ENCODE results near the gene MMP21.

DNA sequence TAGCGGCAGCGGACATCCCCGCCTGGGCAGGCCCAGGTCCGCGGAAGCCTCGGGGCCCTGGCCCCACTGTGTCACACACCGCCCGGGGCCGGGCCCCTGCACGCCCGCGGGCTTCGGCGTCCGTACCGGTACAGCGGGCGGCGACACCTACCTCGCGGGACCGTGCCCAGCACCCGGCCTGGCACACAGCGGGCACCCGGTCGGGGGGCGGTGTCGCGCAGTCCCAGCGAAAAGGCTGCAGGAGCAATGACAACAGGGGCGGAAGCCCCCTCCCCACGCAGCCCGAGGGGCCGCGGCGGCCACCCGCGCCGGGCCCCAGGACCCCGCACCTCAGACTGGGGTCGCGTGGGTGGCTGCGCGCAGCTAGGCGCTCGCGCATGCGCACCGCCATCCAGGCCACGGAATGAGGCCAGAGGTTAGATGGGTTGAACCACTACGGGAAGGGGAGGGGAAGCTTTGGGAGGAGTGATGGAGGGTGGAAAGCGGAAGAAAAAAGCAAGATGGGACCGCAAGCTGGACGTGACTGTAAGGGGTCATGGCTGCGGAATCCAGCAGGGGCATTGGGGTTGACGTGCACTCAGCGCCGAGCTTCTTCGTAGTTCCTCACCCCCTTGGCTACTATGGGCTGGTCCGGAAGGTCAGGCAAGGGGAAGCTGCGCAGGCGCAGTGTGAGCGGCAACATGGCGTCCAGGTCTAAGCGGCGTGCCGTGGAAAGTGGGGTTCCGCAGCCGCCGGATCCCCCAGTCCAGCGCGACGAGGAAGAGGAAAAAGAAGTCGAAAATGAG, 47.4 kb upstream of the MMP21 start, which contains the start of the genes BCCIP and UROS:
- TF ChIP-seq POLR2A (IDR thresholded peaks at IDR 0.05) = peak in 2 of 3 donors; percentile 71 to 75
- no peak for TF ChIP-seq CTCF (IDR thresholded peaks at IDR 0.05)
